DND-41 (cell line): ENCODE results near the gene DSCAM.

Source experiments
- CTCF ChIP-seq: IDR thresholded peaks from 2 replicates; pipeline ENCODE4 v1.5.1; 2012; ENCODE audit warnings: borderline replicate concordance, low read length, moderate library complexity, mild to moderate bottlenecking; ENCODE audit not compliant: poor library complexity, severe bottlenecking; ENCODE audit errors: extremely low read depth
- EZH2 ChIP-seq: IDR thresholded peaks from 3 replicates; pipeline ENCODE4 v1.6.1; 2012; ENCODE audit warnings: borderline replicate concordance, low read depth, mild to moderate bottlenecking, moderate library complexity, low read length, inconsistent platforms; ENCODE audit not compliant: severe bottlenecking

GRCh38 chr21:40316104-40316503 is 530.9 kb downstream of the DSCAM start:
- TF ChIP-seq CTCF = no peak
- TF ChIP-seq EZH2 = no peak
